Stomach (tissue), 4 donors: ENCODE results near the gene CFAP97D2.
"Not testable (repeated sequence)": the region's sequence is repeated elsewhere in the genome, so short reads cannot be mapped to it uniquely, and the experiment has no call there.

Experiments used
- CTCF ChIP-seq, 7 experiments: fragments of 450-650 bp in 4 of 7; fragments of 200-600 bp in 3 of 7; sonication (generic) in 3 of 7; IDR thresholded peaks; one replicate each; pipeline ENCODE4 v1.5.1; 2016 to 2019; ENCODE audit warnings: antibody characterized with exemption in 7 of 7, control low read depth in 2 of 7, mild to moderate bottlenecking in 1 of 7
- EP300 ChIP-seq: sonication (generic); formaldehyde crosslinking; IDR thresholded peaks from one replicate; pipeline ENCODE4 v1.6.1; 2017; ENCODE audit warnings: antibody characterized with exemption
- POLR2A ChIP-seq, 4 donors: fragments of 450-650 bp; IDR thresholded peaks; one replicate each; pipeline ENCODE4 v1.6.1; 2016; ENCODE audit warnings: antibody characterized with exemption in 4 of 4, control low read depth in 2 of 4, mild to moderate bottlenecking in 1 of 4, moderate library complexity in 1 of 4
- POLR2AphosphoS5 ChIP-seq, 3 donors: sonication (generic); formaldehyde crosslinking; IDR thresholded peaks; one replicate each; pipeline ENCODE4 v1.6.1; 2016; ENCODE audit warnings: antibody characterized with exemption in 3 of 3

GRCh38 chr13:114148886-114149285 is 30.2 kb upstream of the CFAP97D2 start:
- not testable (repeated sequence) for TF ChIP-seq CTCF (IDR thresholded peaks at IDR 0.05); POLR2A (IDR thresholded peaks at IDR 0.05); EP300; POLR2AphosphoS5 (IDR thresholded peaks at IDR 0.05)
